Measurements from ENCODE around the gene SMARCA5.

The SMARCA5 gene

GRCh38 chr4:143506031-143506430, 7.5 kb upstream of the SMARCA5 start:
- no peak for TF ChIP-seq ZFP3 (CRISPR knock-in tag; IDR thresholded peaks at IDR 0.05)
- TF ChIP-seq OSR1 (CRISPR knock-in tag; IDR thresholded peaks at IDR 0.05) = no peak
- no peak for ATAC-seq

- no peak for ATAC-seq
- TF ChIP-seq ZNF565 (CRISPR knock-in tag; conservative IDR thresholded peaks at IDR 0.05; ENCODE audit: low read depth) (no peak), RARB (CRISPR knock-in tag; IDR thresholded peaks at IDR 0.05) (no peak), ISL1 (CRISPR knock-in tag; IDR thresholded peaks at IDR 0.05) (no peak), GLIS3 (CRISPR knock-in tag; IDR thresholded peaks at IDR 0.05) (no peak), CREB5 (CRISPR knock-in tag; IDR thresholded peaks at IDR 0.05; ENCODE audit: low read depth) (no peak), CSDC2 (CRISPR knock-in tag; IDR thresholded peaks at IDR 0.05) (no peak), SNAI2 (CRISPR knock-in tag; IDR thresholded peaks at IDR 0.05) (no peak), ZC3H10 (CRISPR knock-in tag; IDR thresholded peaks at IDR 0.05) (no peak), BACH2 (CRISPR knock-in tag; IDR thresholded peaks at IDR 0.05; ENCODE audit: borderline replicate concordance) (no peak), ARNTL (CRISPR knock-in tag; IDR thresholded peaks at IDR 0.05; ENCODE audit: borderline replicate concordance, low read depth) (no peak), OSR1 (CRISPR knock-in tag; IDR thresholded peaks at IDR 0.05) (no peak), ESRRG (CRISPR knock-in tag; IDR thresholded peaks at IDR 0.05) (no peak), PPARA (CRISPR knock-in tag; IDR thresholded peaks at IDR 0.05; ENCODE audit: borderline replicate concordance) (no peak), ZFP30 (CRISPR knock-in tag; IDR thresholded peaks at IDR 0.05) (no peak), ZNF8 (CRISPR knock-in tag; IDR thresholded peaks at IDR 0.05) (no peak)
- TF ChIP-seq, protein P1, sequence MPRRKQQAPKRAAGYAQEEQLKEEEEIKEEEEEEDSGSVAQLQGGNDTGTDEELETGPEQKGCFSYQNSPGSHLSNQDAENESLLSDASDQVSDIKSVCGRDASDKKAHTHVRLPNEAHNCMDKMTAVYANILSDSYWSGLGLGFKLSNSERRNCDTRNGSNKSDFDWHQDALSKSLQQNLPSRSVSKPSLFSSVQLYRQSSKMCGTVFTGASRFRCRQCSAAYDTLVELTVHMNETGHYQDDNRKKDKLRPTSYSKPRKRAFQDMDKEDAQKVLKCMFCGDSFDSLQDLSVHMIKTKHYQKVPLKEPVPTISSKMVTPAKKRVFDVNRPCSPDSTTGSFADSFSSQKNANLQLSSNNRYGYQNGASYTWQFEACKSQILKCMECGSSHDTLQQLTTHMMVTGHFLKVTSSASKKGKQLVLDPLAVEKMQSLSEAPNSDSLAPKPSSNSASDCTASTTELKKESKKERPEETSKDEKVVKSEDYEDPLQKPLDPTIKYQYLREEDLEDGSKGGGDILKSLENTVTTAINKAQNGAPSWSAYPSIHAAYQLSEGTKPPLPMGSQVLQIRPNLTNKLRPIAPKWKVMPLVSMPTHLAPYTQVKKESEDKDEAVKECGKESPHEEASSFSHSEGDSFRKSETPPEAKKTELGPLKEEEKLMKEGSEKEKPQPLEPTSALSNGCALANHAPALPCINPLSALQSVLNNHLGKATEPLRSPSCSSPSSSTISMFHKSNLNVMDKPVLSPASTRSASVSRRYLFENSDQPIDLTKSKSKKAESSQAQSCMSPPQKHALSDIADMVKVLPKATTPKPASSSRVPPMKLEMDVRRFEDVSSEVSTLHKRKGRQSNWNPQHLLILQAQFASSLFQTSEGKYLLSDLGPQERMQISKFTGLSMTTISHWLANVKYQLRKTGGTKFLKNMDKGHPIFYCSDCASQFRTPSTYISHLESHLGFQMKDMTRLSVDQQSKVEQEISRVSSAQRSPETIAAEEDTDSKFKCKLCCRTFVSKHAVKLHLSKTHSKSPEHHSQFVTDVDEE (CRISPR knock-in tag; IDR thresholded peaks at IDR 0.05) = no peak
Measured at GRCh38 chr4:143511906-143512305, 1.6 kb upstream of the SMARCA5 start.

DNA sequence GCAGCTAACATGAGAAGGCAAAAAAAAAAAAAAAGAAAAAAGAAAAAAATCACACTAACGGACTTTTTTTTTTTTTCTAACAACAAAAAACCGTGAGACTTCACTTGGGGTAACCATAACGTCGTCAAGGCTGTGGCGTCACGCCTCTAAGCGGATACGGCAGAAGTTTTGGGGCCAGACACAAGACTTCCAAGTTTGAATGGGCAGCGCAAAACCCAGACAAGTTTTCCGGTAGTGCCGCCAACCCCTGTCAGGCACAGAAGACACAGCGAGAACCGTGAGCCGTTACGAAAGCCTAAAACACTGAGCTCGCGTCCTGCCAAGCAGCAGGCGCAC, 556 bp upstream of the SMARCA5 start:
- ATAC-seq = peak; percentile 54
- TF ChIP-seq ZFP3 (CRISPR knock-in tag; IDR thresholded peaks at IDR 0.05) = no peak
- no peak for TF ChIP-seq ZFP30 (CRISPR knock-in tag; IDR thresholded peaks at IDR 0.05)
- no peak for TF ChIP-seq ZNF8 (CRISPR knock-in tag; IDR thresholded peaks at IDR 0.05)
- TF ChIP-seq, protein P1 (CRISPR knock-in tag; IDR thresholded peaks at IDR 0.05) = no peak
- no peak for TF ChIP-seq TCF4 (CRISPR knock-in tag; IDR thresholded peaks at IDR 0.05; ENCODE audit: borderline replicate concordance)
- no peak for TF ChIP-seq GLIS3 (CRISPR knock-in tag; IDR thresholded peaks at IDR 0.05)
- TF ChIP-seq PPARA (CRISPR knock-in tag; IDR thresholded peaks at IDR 0.05; ENCODE audit: borderline replicate concordance) = no peak
- TF ChIP-seq, protein P2, sequence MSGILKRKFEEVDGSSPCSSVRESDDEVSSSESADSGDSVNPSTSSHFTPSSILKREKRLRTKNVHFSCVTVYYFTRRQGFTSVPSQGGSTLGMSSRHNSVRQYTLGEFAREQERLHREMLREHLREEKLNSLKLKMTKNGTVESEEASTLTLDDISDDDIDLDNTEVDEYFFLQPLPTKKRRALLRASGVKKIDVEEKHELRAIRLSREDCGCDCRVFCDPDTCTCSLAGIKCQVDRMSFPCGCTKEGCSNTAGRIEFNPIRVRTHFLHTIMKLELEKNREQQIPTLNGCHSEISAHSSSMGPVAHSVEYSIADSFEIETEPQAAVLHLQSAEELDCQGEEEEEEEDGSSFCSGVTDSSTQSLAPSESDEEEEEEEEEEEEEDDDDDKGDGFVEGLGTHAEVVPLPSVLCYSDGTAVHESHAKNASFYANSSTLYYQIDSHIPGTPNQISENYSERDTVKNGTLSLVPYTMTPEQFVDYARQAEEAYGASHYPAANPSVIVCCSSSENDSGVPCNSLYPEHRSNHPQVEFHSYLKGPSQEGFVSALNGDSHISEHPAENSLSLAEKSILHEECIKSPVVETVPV (CRISPR knock-in tag; IDR thresholded peaks at IDR 0.05) = no peak

DNA sequence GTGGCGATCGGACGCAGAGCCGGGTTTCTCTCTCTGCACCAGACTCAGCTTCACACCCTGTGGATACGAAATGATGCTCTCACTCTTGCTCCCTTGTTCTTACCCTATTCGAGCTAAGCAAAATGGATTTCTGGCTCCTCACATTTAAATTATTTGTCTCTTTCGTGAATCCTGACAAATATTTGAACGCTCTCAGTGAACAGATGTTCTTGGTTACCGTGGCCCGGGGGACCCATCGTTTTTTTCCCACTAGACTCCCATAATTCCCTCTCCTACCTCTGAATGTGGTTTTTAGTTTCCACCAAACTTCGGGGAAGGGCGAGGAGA, 630 bp downstream of the SMARCA5 start:
- no peak; the same call in 2 of the 3 replicates for ATAC-seq
- TF ChIP-seq BACH2 (CRISPR knock-in tag; IDR thresholded peaks at IDR 0.05; ENCODE audit: borderline replicate concordance) (no peak), ZFP3 (CRISPR knock-in tag; IDR thresholded peaks at IDR 0.05) (no peak), CREB5 (CRISPR knock-in tag; IDR thresholded peaks at IDR 0.05; ENCODE audit: low read depth) (no peak), ISL1 (CRISPR knock-in tag; IDR thresholded peaks at IDR 0.05) (no peak)
- TF ChIP-seq, protein P3, sequence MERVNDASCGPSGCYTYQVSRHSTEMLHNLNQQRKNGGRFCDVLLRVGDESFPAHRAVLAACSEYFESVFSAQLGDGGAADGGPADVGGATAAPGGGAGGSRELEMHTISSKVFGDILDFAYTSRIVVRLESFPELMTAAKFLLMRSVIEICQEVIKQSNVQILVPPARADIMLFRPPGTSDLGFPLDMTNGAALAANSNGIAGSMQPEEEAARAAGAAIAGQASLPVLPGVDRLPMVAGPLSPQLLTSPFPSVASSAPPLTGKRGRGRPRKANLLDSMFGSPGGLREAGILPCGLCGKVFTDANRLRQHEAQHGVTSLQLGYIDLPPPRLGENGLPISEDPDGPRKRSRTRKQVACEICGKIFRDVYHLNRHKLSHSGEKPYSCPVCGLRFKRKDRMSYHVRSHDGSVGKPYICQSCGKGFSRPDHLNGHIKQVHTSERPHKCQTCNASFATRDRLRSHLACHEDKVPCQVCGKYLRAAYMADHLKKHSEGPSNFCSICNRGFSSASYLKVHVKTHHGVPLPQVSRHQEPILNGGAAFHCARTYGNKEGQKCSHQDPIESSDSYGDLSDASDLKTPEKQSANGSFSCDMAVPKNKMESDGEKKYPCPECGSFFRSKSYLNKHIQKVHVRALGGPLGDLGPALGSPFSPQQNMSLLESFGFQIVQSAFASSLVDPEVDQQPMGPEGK (CRISPR knock-in tag; IDR thresholded peaks at IDR 0.05; ENCODE audit: borderline replicate concordance) = no peak

All from SK-N-SH treated with all-trans-retinoic acid at 6 μM for 48 hours (cell line).